GM12878 (cell line): ENCODE results near the gene PKP2.

Experiments used
- CEBPB ChIP-seq, 2 experiments: fragments of 150-350 bp in 1 of 2; IDR thresholded peaks; 2 replicates each; pipeline ENCODE4 v1.6.1; 2012 to 2014; ENCODE audit warnings: low read depth in 2 of 2, low read length in 2 of 2, borderline replicate concordance in 1 of 2, inconsistent platforms in 1 of 2
- MYC ChIP-seq: IDR thresholded peaks from 2 replicates; pipeline ENCODE4 v1.6.1; 2011; ENCODE audit warnings: mild to moderate bottlenecking, low read length, moderate library complexity, inconsistent platforms; ENCODE audit not compliant: insufficient read depth, insufficient replicate concordance, insufficient read length, severe bottlenecking
- RFX5 ChIP-seq: IDR thresholded peaks from 2 replicates; pipeline ENCODE4 v1.6.1; 2011; ENCODE audit warnings: low read depth, low read length, improper control_type of control experiment
- SPI1 ChIP-seq: IDR thresholded peaks from 2 replicates; pipeline ENCODE4 v1.6.1; 2011; ENCODE audit warnings: low read depth, mild to moderate bottlenecking, low read length, moderate library complexity, borderline replicate concordance; ENCODE audit not compliant: insufficient read depth
- TF ChIP-seq, protein P1 (sequence below), 3 experiments: IDR thresholded peaks in 2 of 3; conservative IDR thresholded peaks in 1 of 3; 2 replicates each; pipeline ENCODE4 v1.5.1; 2011; ENCODE audit warnings: low read depth in 3 of 3, low read length in 3 of 3, mild to moderate bottlenecking in 3 of 3, control low read depth in 2 of 3, moderate library complexity in 2 of 3, inconsistent platforms in 1 of 3, mixed read lengths in 1 of 3; ENCODE audit not compliant: control insufficient read depth in 2 of 3, insufficient read depth in 1 of 3; ENCODE audit errors: extremely low read depth in 1 of 3

DNA sequence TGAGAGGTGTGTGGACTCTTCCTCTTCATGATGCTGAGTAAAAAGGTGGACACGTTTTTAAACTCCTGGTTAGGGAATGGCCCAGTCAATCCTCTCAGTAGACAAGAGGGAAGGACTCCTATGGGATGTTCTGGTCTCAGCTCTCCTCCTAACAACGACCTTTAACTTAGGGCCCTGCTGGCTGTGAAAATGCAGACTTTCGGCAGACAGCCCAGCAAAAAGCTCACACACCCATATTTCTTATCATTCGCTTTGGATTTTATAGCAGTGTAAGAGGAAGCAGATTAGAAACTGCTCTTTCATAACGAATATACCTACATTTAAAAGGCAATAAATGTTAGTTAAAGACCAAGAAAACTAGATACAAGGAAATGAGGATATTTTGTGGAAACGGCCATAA is 122.9 kb downstream of the PKP2 start:
- TF ChIP-seq CEBPB (IDR thresholded peaks at IDR 0.05; ENCODE audit: borderline replicate concordance in 1 of 2, low read depth in 2 of 2, low read length in 2 of 2): no peak
- TF ChIP-seq RFX5: no peak
- TF ChIP-seq, protein P1, sequence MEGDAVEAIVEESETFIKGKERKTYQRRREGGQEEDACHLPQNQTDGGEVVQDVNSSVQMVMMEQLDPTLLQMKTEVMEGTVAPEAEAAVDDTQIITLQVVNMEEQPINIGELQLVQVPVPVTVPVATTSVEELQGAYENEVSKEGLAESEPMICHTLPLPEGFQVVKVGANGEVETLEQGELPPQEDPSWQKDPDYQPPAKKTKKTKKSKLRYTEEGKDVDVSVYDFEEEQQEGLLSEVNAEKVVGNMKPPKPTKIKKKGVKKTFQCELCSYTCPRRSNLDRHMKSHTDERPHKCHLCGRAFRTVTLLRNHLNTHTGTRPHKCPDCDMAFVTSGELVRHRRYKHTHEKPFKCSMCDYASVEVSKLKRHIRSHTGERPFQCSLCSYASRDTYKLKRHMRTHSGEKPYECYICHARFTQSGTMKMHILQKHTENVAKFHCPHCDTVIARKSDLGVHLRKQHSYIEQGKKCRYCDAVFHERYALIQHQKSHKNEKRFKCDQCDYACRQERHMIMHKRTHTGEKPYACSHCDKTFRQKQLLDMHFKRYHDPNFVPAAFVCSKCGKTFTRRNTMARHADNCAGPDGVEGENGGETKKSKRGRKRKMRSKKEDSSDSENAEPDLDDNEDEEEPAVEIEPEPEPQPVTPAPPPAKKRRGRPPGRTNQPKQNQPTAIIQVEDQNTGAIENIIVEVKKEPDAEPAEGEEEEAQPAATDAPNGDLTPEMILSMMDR (IDR thresholded peaks at IDR 0.05 in 2 of 3, conservative IDR thresholded peaks at IDR 0.05 in 1 of 3; ENCODE audit: control insufficient read depth in 2 of 3, extremely low read depth in 1 of 3, insufficient read depth in 1 of 3, low read depth in 3 of 3, low read length in 3 of 3): no peak
- TF ChIP-seq MYC: no peak
- TF ChIP-seq SPI1: no peak
